GM12875 (cell line): ENCODE measurements around the gene KLHL11.

ENCODE experiments used
- H3K4me3 ChIP-seq: one replicate; pipeline ENCODE4 v1.5.1; 2011; ENCODE audit warnings: low read depth, low read length, control low read depth
- CTCF ChIP-seq: IDR thresholded peaks from 2 replicates; pipeline ENCODE4 v1.5.1; 2011; ENCODE audit warnings: low read depth, mild to moderate bottlenecking, control low read depth, inconsistent platforms, low read length, moderate library complexity, borderline replicate concordance; ENCODE audit not compliant: insufficient read depth

Gene KLHL11

GRCh38 chr17:41909088-41909487 is 43.9 kb upstream of the KLHL11 start:
- H3K4me3 ChIP-seq: no peak overlapping the region
- TF ChIP-seq CTCF: no peak

- no peak overlapping the region for H3K4me3 ChIP-seq
- TF ChIP-seq CTCF: no peak
Observed at GRCh38 chr17:41907633-41908539, 42.7 kb upstream of the KLHL11 start.

GRCh38 chr17:41907185-41907556 is 41.9 kb upstream of the KLHL11 start:
- TF ChIP-seq CTCF: no peak
- no peak overlapping the region for H3K4me3 ChIP-seq

- no peak for TF ChIP-seq CTCF
- H3K4me3 ChIP-seq: no peak overlapping the region
Observed at GRCh38 chr17:41906465-41907184, 41.4 kb upstream of the KLHL11 start.

GRCh38 chr17:41905172-41905571 is 39.9 kb upstream of the KLHL11 start:
- no peak for TF ChIP-seq CTCF
- H3K4me3 ChIP-seq: no peak overlapping the region

GRCh38 chr17:41904242-41904841 is 39.1 kb upstream of the KLHL11 start:
- H3K4me3 ChIP-seq: no peak overlapping the region
- no peak for TF ChIP-seq CTCF
